Measurements from ENCODE around the gene CNST. TPM values are rescaled to one million over a fixed set of nuclear protein-coding genes. Genes with fewer than 3 reads are reported as not detected.

CNST gene
- polyA plus RNA-seq, 1 donor (not counting 4 experiments of a cell fraction or from before 2014, with no cell fraction given), result 9.8 TPM

DNA sequence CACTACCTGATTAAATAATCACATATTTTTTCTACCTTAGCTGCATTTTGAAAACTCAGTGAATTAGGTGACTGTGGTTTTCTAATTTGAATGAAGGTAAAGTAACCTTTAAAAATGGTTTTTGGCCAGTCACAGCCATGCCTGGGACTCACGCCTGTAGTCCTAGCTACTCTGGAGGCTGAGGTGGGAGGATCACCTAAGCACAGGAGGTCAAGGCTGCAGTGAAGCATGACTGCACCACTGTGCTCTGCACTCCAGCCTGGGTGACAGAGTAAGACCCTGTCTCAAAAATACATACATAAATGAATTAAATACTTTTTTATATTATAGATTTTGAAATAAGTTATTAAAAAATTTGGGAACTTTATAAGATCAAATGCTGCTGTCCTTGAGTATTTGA lies 5.7 kb downstream of the CNST start:
- dilution Hi-C loops (cut with MboI; ENCODE audit: extremely low pct_ligation_motif_present, low sequenced_read_pairs), result no loop called here
- DNase-seq (ENCODE audit: low read depth, low spot score) (no peak), FAIRE-seq (no peak)
- no peak overlapping the region for H3K4me2 ChIP-seq (ENCODE audit: control insufficient read depth, extremely low read depth, insufficient read depth, low read depth, low read length)
- H3K36me3 ChIP-seq (ENCODE audit: control insufficient read depth in 2 of 2, extremely low read depth in 1 of 2, insufficient read depth in 2 of 2, low read length in 2 of 2), result no peaks in the 10 kb centered on the region
- no peaks in the 10 kb centered on the region for H3K27me3 ChIP-seq (ENCODE audit: control insufficient read depth, extremely low read depth, insufficient read depth, low read length)
- no peak overlapping the region for H3K9ac ChIP-seq (ENCODE audit: control insufficient read depth, extremely low read depth, insufficient read depth, low read length)
- no peak overlapping the region for H3K4me3 ChIP-seq (ENCODE audit: control insufficient read depth in 2 of 3, extremely low read depth in 1 of 3, insufficient read depth in 2 of 3, low read depth in 1 of 3, low read length in 3 of 3)
- no peak overlapping the region for H3K27ac ChIP-seq (ENCODE audit: control insufficient read depth, insufficient read depth, low read length)
- H3K9me1 ChIP-seq (ENCODE audit: control insufficient read depth, extremely low read depth, insufficient read depth, low read length), result no peaks in the 10 kb centered on the region
- TF ChIP-seq EZH2 (IDR thresholded peaks at IDR 0.05; ENCODE audit: low read length), result no peak
- TF ChIP-seq, protein P1, sequence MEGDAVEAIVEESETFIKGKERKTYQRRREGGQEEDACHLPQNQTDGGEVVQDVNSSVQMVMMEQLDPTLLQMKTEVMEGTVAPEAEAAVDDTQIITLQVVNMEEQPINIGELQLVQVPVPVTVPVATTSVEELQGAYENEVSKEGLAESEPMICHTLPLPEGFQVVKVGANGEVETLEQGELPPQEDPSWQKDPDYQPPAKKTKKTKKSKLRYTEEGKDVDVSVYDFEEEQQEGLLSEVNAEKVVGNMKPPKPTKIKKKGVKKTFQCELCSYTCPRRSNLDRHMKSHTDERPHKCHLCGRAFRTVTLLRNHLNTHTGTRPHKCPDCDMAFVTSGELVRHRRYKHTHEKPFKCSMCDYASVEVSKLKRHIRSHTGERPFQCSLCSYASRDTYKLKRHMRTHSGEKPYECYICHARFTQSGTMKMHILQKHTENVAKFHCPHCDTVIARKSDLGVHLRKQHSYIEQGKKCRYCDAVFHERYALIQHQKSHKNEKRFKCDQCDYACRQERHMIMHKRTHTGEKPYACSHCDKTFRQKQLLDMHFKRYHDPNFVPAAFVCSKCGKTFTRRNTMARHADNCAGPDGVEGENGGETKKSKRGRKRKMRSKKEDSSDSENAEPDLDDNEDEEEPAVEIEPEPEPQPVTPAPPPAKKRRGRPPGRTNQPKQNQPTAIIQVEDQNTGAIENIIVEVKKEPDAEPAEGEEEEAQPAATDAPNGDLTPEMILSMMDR (optimal IDR thresholded peaks at IDR 0.05 in 1 of 3, IDR thresholded peaks at IDR 0.05 in 1 of 3, conservative IDR thresholded peaks at IDR 0.05 in 1 of 3; ENCODE audit: extremely low read depth in 1 of 3, insufficient read depth in 2 of 3, low read length in 3 of 3), result no peak
- H3K9me3 ChIP-seq (ENCODE audit: control insufficient read depth, low read depth, low read length), result no peaks in the 10 kb centered on the region
- peaks cover 11% of the 10 kb centered on the region for H3K4me1 ChIP-seq (ENCODE audit: control insufficient read depth, extremely low read depth, insufficient read depth, low read length)
- no peak overlapping the region for H2AFZ ChIP-seq (ENCODE audit: control insufficient read depth, low read length)
- no peaks in the 10 kb centered on the region for H4K20me1 ChIP-seq (ENCODE audit: control insufficient read depth, extremely low read depth, insufficient read depth, low read length)
- H3K79me2 ChIP-seq (ENCODE audit: control insufficient read depth, insufficient read depth, low read length), result peaks cover 51% of the 10 kb centered on the region

DNA sequence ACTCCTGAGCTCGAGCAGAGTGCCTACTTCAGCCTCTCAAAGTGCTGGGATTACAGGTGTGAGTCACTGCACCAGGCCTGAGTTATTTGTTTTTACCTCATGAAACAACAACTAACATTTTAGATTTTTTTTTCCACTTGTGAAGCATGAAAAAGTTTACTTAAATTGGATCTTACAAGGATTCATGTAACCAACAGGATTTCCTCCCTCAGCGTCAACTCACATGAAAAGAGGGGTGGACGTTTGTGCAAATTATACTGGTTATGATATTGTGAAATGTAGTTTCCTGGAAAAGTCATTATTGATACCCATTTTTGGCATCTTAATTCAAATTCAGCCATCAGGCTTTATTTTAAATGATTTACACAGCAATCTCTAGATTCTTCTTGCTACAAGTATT lies 6.5 kb downstream of the CNST start:
- DNase-seq (ENCODE audit: low read depth, low spot score) (no peak), FAIRE-seq (no peak)
- dilution Hi-C loops (cut with MboI; ENCODE audit: extremely low pct_ligation_motif_present, low sequenced_read_pairs), result no loop called here
- Histone ChIP-seq H3K9ac (ENCODE audit: control insufficient read depth, extremely low read depth, insufficient read depth, low read length) (no peak overlapping the region), H3K4me1 (ENCODE audit: control insufficient read depth, extremely low read depth, insufficient read depth, low read length) (peaks cover 7% of the 10 kb centered on the region), H3K9me1 (ENCODE audit: control insufficient read depth, extremely low read depth, insufficient read depth, low read length) (no peaks in the 10 kb centered on the region), H3K9me3 (ENCODE audit: control insufficient read depth, low read depth, low read length) (no peaks in the 10 kb centered on the region), H2AFZ (ENCODE audit: control insufficient read depth, low read length) (no peak overlapping the region), H3K4me3 (ENCODE audit: control insufficient read depth in 2 of 3, extremely low read depth in 1 of 3, insufficient read depth in 2 of 3, low read depth in 1 of 3, low read length in 3 of 3) (no peak overlapping the region), H4K20me1 (ENCODE audit: control insufficient read depth, extremely low read depth, insufficient read depth, low read length) (no peaks in the 10 kb centered on the region), H3K79me2 (ENCODE audit: control insufficient read depth, insufficient read depth, low read length) (peaks cover 47% of the 10 kb centered on the region), H3K36me3 (ENCODE audit: control insufficient read depth in 2 of 2, extremely low read depth in 1 of 2, insufficient read depth in 2 of 2, low read length in 2 of 2) (no peaks in the 10 kb centered on the region), H3K27me3 (ENCODE audit: control insufficient read depth, extremely low read depth, insufficient read depth, low read length) (no peaks in the 10 kb centered on the region), H3K27ac (ENCODE audit: control insufficient read depth, insufficient read depth, low read length) (no peak overlapping the region), H3K4me2 (ENCODE audit: control insufficient read depth, extremely low read depth, insufficient read depth, low read depth, low read length) (no peak overlapping the region)
- TF ChIP-seq, protein P1 (optimal IDR thresholded peaks at IDR 0.05 in 1 of 3, IDR thresholded peaks at IDR 0.05 in 1 of 3, conservative IDR thresholded peaks at IDR 0.05 in 1 of 3; ENCODE audit: extremely low read depth in 1 of 3, insufficient read depth in 2 of 3, low read length in 3 of 3), result no peak
- no peak for TF ChIP-seq EZH2 (IDR thresholded peaks at IDR 0.05; ENCODE audit: low read length)
